ELR (cell line): ENCODE data around the gene POLR2M.

Experiments used
- DNase-seq: peaks from one replicate; pipeline ENCODE4 v3.0.0-alpha.2; 2015; ENCODE audit warnings: low read depth

The POLR2M gene

GRCh38 chr15:57740048-57740447, 33.5 kb downstream of the POLR2M start:
- DNase-seq, result no peak

- no peak for DNase-seq
Observed at GRCh38 chr15:57741089-57741488, 34.6 kb downstream of the POLR2M start.

GRCh38 chr15:57743424-57743823, 36.9 kb downstream of the POLR2M start:
- DNase-seq, result peak; percentile 34

GRCh38 chr15:57746786-57747185, 40.3 kb downstream of the POLR2M start:
- no peak for DNase-seq

- DNase-seq, result no peak
Observed at GRCh38 chr15:57747206-57747896, 40.8 kb downstream of the POLR2M start.

- DNase-seq, result peak; percentile 65
Observed at GRCh38 chr15:57751177-57751800, 44.8 kb downstream of the POLR2M start.

GRCh38 chr15:57752436-57752835, 45.9 kb downstream of the POLR2M start:
- no peak for DNase-seq

GRCh38 chr15:57752840-57753239, 46.3 kb downstream of the POLR2M start:
- no peak for DNase-seq

- DNase-seq, result no peak
Observed at GRCh38 chr15:57756466-57756865, 50.0 kb downstream of the POLR2M start.

- DNase-seq, result no peak
Observed at GRCh38 chr15:57758560-57758959, 52.0 kb downstream of the POLR2M start.

GRCh38 chr15:57761562-57761961, 55.0 kb downstream of the POLR2M start:
- DNase-seq, result no peak

- DNase-seq, result no peak
Observed at GRCh38 chr15:57762302-57762701, 55.8 kb downstream of the POLR2M start.

GRCh38 chr15:57763176-57763964, 56.9 kb downstream of the POLR2M start:
- no peak for DNase-seq
